H1 (cell line): ENCODE measurements around the gene GIPC2. TPM values are rescaled to one million over a fixed set of nuclear protein-coding genes. Genes with fewer than 3 reads are reported as not detected.

Experiments used
- RXRA ChIP-seq: IDR thresholded peaks from 2 replicates; pipeline ENCODE4 v1.6.1; 2011; ENCODE audit warnings: low read depth, mild to moderate bottlenecking, low read length, moderate library complexity; ENCODE audit not compliant: insufficient read depth
- polyA plus RNA-seq, 7 experiments: library from polyadenylated mRNA; depleted of rRNA in 3 of 7; stranded (reverse) in 5 of 7; unstranded in 2 of 7; fragments of >200 nt in 5 of 7; fragments of 200-250 nt in 2 of 7; gene quantifications; 1 replicate in 5 of 7; 2 replicates in 1 of 7; 4 replicates in 1 of 7; pipeline versions ENCODE4 v1.2.1 to v1.2.3, GENCODE V29; 2011 to 2013; ENCODE audit warnings: missing spikeins in 2 of 7, mixed read lengths in 2 of 7
- total RNA-seq: library from RNA; stranded (reverse); fragmentation: NEBNext Ultra II Directional; extraction: Animal tissue kit (Norgen Biotek cat#: 25700); gene quantifications from 2 replicates; pipeline ENCODE4 v1.2.1, GENCODE V29; 2021

Gene GIPC2
- total and polyA plus RNA-seq, 2 of the 8 experiments (the other 6 are each of a cell fraction or from before 2014, with no cell fraction given) = 0.29 to 0.69 TPM

DNA sequence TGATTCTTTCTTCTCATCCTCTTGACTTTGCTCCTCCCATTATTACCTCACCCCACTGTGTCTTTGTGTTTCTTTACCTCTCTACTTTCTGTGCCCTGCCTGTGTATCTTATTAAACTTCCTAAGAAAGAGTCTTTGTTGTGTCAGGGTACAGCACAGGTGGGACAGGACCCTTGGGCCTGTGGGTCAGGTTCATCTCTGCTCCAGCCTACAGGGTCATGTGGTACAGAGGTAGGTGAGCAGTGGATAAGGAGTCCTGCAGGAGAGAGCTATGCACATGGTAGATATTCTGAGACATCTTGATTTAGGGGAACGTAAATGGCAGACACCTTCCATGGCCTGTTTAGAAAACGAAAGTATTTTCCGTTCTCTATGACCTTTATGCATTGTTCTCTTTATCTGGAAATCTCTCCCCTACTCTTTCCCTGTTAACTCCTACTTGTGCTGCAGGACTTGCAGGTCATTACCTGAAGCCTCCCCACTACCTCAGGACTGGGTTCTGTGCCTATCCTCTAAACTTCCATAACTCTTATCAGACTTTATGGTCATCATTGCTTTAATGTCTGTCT, 9.9 kb downstream of the GIPC2 start (continued):
- TF ChIP-seq RXRA = no peak
